Lower lobe of right lung (tissue), 2 donors: ENCODE data around the gene GBE1. TPM values are rescaled to one million over a fixed set of nuclear protein-coding genes. Genes with fewer than 3 reads are reported as not detected.

Source experiments
- ATAC-seq, 2 donors: fragments of 200-7000 bp; cut with Tn5 transposase; one replicate each; pipeline ENCODE4 v1.9.1; 2020 to 2022; ENCODE audit warnings: mild to moderate bottlenecking in 2 of 2, moderate library complexity in 2 of 2
- DNase-seq: peaks from one replicate; pipeline ENCODE4 v3.0.0-alpha.2; 2020
- H3K27ac ChIP-seq: fragments of 200-600 bp; one replicate; pipeline ENCODE4 v1.8.0; 2022
- H3K27me3 ChIP-seq: fragments of 200-600 bp; one replicate; pipeline ENCODE4 v1.8.0; 2022; ENCODE audit warnings: low read depth
- H3K36me3 ChIP-seq: fragments of 200-600 bp; one replicate; pipeline ENCODE4 v1.8.0; 2022; ENCODE audit warnings: mild to moderate bottlenecking
- H3K4me1 ChIP-seq: fragments of 200-600 bp; one replicate; pipeline ENCODE4 v1.8.0; 2022
- H3K4me3 ChIP-seq: fragments of 200-600 bp; one replicate; pipeline ENCODE4 v1.8.0; 2022; ENCODE audit warnings: mild to moderate bottlenecking
- H3K9me3 ChIP-seq: fragments of 200-600 bp; one replicate; pipeline ENCODE4 v1.8.0; 2022
- CTCF ChIP-seq: fragments of 200-600 bp; IDR thresholded peaks from one replicate; pipeline ENCODE4 v1.8.0; 2022; ENCODE audit warnings: antibody characterized with exemption, mild to moderate bottlenecking
- intact Hi-C: fragments of 100-400 bp; cut with DNase I; formaldehyde crosslinking; loops from one replicate; pipeline ENCODE4 v1.11.0; 2022
- total RNA-seq: library from RNA; stranded (reverse); fragmentation: NEBNext Ultra II Directional; extraction: Animal tissue kit (Norgen Biotek cat#: 25700); gene quantifications from one replicate; pipeline ENCODE4 v1.2.1, GENCODE V29; 2021
- donor health status: DM: no; HTN: yes; CAD: no; lungs with severe emphysema.

The GBE1 gene
- total RNA-seq, 1 donor from 2014 or later = 23.0 TPM

- TF ChIP-seq CTCF = peak; percentile 84
- peak; percentile 58 for DNase-seq
- intact Hi-C loops = no loop called here
Observed at GRCh38 chr3:81490541-81491288, 270.7 kb downstream of the GBE1 start.

GRCh38 chr3:81485444-81485865 is 276.0 kb downstream of the GBE1 start:
- ATAC-seq (peak; percentile 42 to 58), DNase-seq (no peak)
- Histone ChIP-seq H3K27ac (no peak overlapping the region), H3K4me1 (peaks cover 11% of the 10 kb centered on the region), H3K27me3 (no peaks in the 10 kb centered on the region), H3K9me3 (no peaks in the 10 kb centered on the region), H3K4me3 (no peak overlapping the region), H3K36me3 (no peaks in the 10 kb centered on the region)
- intact Hi-C loops = no loop called here
- no peak for TF ChIP-seq CTCF

More at GRCh38 chr3:81490541-81491288, 270.7 kb downstream of the GBE1 start:
- no peak overlapping the region for H3K4me3 ChIP-seq
- peak; percentile 94 to 95 for ATAC-seq
- H3K27me3 ChIP-seq = no peaks in the 10 kb centered on the region
- H3K9me3 ChIP-seq = no peaks in the 10 kb centered on the region
- no peaks in the 10 kb centered on the region for H3K36me3 ChIP-seq
- H3K27ac ChIP-seq = no peak overlapping the region
- H3K4me1 ChIP-seq = peaks cover 17% of the 10 kb centered on the region

- Histone ChIP-seq H3K27ac (no peak overlapping the region), H3K4me1 (peaks cover 11% of the 10 kb centered on the region), H3K9me3 (no peaks in the 10 kb centered on the region), H3K36me3 (no peaks in the 10 kb centered on the region), H3K27me3 (no peaks in the 10 kb centered on the region), H3K4me3 (no peak overlapping the region)
- DNase-seq (no peak), ATAC-seq (peak in 1 of 2 donors; percentile 32)
- no peak for TF ChIP-seq CTCF
- intact Hi-C loops = no loop called here
Observed at GRCh38 chr3:81484520-81484919, 276.9 kb downstream of the GBE1 start.

- H3K27me3 ChIP-seq = no peaks in the 10 kb centered on the region
- intact Hi-C loops = no loop called here
- no peak overlapping the region for H3K4me3 ChIP-seq
- ATAC-seq (no peak), DNase-seq (no peak)
- no peak for TF ChIP-seq CTCF
- no peaks in the 10 kb centered on the region for H3K9me3 ChIP-seq
- peaks cover 11% of the 10 kb centered on the region for H3K4me1 ChIP-seq
- H3K27ac ChIP-seq = no peak overlapping the region
- no peaks in the 10 kb centered on the region for H3K36me3 ChIP-seq
Observed at GRCh38 chr3:81483046-81483445, 278.4 kb downstream of the GBE1 start.

- Histone ChIP-seq H3K4me3 (no peak overlapping the region), H3K9me3 (no peaks in the 10 kb centered on the region), H3K4me1 (no peaks in the 10 kb centered on the region), H3K36me3 (no peaks in the 10 kb centered on the region), H3K27ac (no peak overlapping the region), H3K27me3 (no peaks in the 10 kb centered on the region)
- intact Hi-C loops = no loop called here
- DNase-seq = no peak
- no peak for TF ChIP-seq CTCF
- ATAC-seq = no peak
Observed at GRCh38 chr3:81477740-81478139, 283.7 kb downstream of the GBE1 start.
